Limb (tissue), 2 donors: ENCODE measurements around the gene DCLRE1A.
A peak's percentile ranks its signal among the peaks of the same experiment; 100 is the strongest.
"Not testable (repeated sequence)": the region's sequence is repeated elsewhere in the genome, so short reads cannot be mapped to it uniquely, and the experiment has no call there.

Experiments used
- DNase-seq, 2 donors: peaks; one replicate each; pipeline ENCODE4 v3.0.0-alpha.2; 2016; ENCODE audit errors: extremely low spot score in 2 of 2

DCLRE1A gene

GRCh38 chr10:113858541-113858940, 4.7 kb upstream of the DCLRE1A start:
- no peak for DNase-seq

- no peak for DNase-seq
Observed at GRCh38 chr10:113857210-113857609, 3.3 kb upstream of the DCLRE1A start.

- no peak for DNase-seq
Observed at GRCh38 chr10:113856563-113856962, 2.7 kb upstream of the DCLRE1A start.

- peak; percentile 49 to 87 for DNase-seq
Observed at GRCh38 chr10:113854761-113855588, 1.1 kb upstream of the DCLRE1A start.

- no peak for DNase-seq
Observed at GRCh38 chr10:113853578-113854012, 287 bp downstream of the DCLRE1A start.

GRCh38 chr10:113849946-113850345, 3.9 kb downstream of the DCLRE1A start:
- no peak for DNase-seq

- no peak for DNase-seq
Observed at GRCh38 chr10:113849140-113849803, 4.6 kb downstream of the DCLRE1A start.

GRCh38 chr10:113846036-113846435, 7.8 kb downstream of the DCLRE1A start:
- DNase-seq = no peak

- DNase-seq = no peak
Observed at GRCh38 chr10:113843972-113844485, 9.9 kb downstream of the DCLRE1A start.

GRCh38 chr10:113842171-113842570, 11.7 kb downstream of the DCLRE1A start:
- no peak for DNase-seq

- not testable (repeated sequence) for DNase-seq
Observed at GRCh38 chr10:113828567-113828966, 25.3 kb downstream of the DCLRE1A start.

GRCh38 chr10:113825791-113826190, 28.1 kb downstream of the DCLRE1A start:
- no peak for DNase-seq

- no peak for DNase-seq
Observed at GRCh38 chr10:113823389-113823788, 30.5 kb downstream of the DCLRE1A start.

- DNase-seq = no peak
Observed at GRCh38 chr10:113822174-113822573, 31.7 kb downstream of the DCLRE1A start.

- not testable (repeated sequence) for DNase-seq
Observed at GRCh38 chr10:113821306-113821705, 32.6 kb downstream of the DCLRE1A start.

- DNase-seq = no peak
Observed at GRCh38 chr10:113820507-113820906, 33.4 kb downstream of the DCLRE1A start.

GRCh38 chr10:113819989-113820388, 33.9 kb downstream of the DCLRE1A start:
- no peak for DNase-seq

GRCh38 chr10:113814700-113815099, 39.2 kb downstream of the DCLRE1A start:
- not testable (repeated sequence) for DNase-seq

GRCh38 chr10:113808168-113808567, 45.7 kb downstream of the DCLRE1A start:
- no peak for DNase-seq

- DNase-seq = no peak
Observed at GRCh38 chr10:113806503-113806902, 47.4 kb downstream of the DCLRE1A start.

GRCh38 chr10:113802997-113803396, 50.9 kb downstream of the DCLRE1A start:
- DNase-seq = no peak

GRCh38 chr10:113801569-113801968, 52.3 kb downstream of the DCLRE1A start:
- peak in 1 of 2 donors; percentile 40 for DNase-seq
